ENCODE results near the gene DNM1.

Gene DNM1

DNA sequence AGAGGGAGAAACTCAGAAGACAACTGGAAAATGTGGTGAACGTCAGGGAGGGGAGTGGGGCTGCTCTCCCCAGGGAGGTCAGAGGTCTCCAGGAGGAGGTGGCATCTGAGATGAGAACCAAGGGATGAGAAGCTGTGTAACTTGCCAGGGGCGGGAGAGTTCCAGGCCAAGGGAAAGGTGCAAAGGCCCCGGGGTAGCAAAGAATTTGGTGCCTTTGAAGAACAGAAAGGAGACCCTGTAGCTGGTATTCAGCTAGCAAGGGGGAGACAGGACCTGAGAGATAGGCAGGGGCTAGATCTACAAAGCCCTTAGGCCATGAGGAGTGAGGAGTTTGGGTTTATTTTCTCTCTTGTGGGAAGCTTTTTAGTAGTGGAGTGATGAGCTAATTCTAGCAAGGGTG is 3.3 kb downstream of the DNM1 start:
- DNase-seq = no peak

DNA sequence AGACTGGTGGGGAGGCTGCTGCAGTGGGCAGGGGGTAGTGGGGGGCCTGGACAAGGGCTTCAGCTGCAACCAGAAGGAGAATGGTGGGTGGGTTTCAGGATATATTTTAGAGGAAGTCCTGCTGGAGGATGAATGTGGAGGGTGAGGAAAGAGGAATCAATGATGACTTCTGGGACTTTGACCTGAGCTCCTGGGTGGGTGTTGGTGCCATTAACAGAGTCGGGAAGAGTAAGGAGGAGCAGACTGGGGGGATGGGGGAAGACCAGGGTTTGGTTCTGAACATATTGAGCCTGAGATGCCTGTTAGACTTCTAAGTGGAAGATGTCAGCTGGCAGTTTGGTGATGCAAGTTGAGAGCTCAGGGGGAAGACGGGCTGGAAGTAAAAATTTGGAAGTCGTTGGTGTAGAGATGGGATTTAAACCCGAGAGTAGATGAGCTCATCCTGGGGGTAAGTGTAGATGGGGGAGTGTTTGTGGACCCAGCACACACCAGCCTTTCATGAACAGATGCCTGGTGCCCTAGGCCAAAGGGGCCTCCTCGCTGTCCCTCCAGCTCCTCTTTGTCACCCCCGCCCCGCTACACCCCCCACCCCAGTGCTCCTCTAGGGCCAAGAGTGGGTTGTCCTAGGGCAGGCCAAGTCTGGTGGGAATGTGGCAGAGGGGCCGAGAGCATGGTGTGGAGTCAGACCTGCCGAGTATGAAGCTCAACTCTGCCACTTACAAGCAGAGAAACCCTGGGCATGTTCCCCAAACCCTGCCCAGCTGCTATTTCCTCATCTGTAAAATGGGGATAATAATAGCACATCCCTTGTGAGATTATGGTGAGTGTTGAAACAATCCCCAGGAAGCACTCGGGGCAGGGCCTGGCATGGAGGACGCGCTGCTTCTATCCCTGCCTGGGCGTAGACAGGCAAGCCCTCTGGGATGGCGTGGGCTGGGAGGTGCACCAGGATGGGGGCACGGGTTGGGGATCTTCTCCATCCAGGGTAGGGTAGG is 4.0 kb downstream of the DNM1 start:
- DNase-seq = no peak

DNA sequence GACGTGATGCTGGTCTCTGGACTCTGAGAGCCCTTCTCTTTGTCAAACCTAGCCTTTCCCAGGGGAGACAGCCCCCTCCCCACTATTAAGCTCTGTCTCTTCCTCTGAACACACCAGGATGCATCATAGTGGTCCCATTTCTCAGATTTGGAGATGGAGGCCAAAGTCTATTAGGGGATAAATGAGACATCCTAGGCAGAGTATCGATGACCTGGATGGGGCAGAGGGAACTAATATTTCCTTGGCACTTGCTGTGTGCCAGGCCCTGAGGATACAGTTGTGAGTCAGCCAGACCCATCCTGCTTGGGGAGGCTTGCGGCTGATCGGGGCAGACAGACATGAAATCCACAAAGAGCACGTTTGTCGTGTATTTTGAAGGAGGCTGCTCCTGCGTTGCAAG is 5.2 kb downstream of the DNM1 start:
- no peak for DNase-seq

DNA sequence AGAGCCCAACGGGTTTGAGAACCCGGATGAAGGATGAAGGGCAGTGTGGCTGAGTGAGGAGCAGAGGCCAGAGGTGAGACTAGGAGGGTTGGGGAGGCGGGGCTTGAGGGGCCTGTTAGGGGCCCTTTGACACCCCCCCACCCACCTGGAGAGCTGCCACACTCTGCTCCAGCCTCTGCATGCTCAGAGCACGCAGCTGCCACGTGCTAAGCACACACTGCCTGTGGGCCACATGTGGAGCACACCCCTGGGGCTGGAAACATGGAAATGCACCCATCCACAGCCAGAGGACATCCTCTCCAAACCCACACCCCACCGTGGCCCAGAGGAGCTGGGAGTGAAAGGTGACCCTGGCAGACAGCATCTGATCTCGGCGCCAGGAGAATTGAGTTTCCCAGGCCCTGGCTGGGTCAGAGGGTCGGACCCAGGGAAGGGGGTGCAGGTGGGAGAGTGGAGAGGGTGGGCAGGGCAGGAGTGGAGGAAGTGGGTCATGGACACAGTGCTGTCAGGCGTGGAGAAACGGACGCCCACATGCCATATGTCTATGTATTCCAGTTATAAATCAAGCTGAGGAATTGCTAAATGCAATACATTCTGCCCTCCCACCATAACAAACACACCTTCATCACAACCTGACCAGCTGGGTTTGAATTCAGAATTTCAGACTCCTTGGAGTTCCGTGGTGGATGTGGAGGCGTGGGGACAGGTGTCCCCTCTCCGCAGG is 5.9 kb downstream of the DNM1 start:
- no peak for DNase-seq

DNA sequence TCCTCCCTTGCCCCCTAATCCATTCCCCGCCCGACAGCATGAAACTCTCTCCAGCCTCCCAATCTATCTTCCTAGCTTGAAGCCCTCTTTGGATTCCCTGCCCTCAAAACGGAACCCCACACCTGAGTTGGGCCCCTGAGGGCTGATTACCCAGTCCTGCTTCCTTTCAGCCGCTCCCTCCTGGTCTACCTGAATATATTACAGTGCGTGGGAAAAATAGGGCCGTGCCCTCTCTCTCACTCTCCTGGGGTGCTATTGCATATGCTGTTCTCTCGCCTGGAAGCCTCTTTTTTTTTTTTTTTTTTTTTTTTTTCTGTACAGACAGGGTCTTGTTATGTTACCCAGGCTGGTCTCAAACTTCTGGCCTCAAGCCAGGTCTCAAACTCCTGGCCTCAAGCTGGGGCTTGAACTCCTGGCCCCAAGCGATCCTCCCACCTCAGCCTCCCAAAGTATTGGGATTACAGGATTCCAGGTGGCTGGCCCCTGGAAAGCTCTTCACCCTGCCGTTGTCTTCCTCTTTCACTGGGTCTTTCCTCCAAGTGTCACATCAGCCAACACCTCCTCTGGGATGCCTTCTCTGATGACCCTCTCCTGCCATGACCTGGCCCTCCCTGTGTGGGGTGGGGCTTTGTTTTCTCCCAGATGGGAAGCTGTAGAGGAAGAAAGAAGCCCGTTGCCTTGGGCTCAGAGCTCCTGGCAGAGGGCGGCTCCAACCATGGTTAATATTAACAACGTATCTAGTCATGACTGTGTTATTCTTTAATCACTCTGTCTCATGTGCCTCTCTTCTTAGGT is 8.2 kb downstream of the DNM1 start:
- no peak for DNase-seq

DNA sequence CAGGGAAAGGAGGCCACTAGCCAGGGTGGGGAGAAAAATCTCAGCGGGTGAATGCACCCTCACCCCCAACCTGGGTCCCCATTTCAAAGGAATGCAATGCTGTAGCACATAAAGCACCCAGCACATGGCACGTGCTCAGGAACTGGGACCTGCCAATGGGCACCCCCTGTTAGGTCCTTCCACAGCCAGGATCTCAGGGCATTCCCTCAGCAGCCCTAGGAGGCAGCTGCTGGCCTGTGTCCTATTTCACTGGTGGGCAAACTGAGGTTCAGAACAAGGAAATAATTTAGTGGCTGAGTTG is 8.8 kb downstream of the DNM1 start:
- DNase-seq = no peak

DNA sequence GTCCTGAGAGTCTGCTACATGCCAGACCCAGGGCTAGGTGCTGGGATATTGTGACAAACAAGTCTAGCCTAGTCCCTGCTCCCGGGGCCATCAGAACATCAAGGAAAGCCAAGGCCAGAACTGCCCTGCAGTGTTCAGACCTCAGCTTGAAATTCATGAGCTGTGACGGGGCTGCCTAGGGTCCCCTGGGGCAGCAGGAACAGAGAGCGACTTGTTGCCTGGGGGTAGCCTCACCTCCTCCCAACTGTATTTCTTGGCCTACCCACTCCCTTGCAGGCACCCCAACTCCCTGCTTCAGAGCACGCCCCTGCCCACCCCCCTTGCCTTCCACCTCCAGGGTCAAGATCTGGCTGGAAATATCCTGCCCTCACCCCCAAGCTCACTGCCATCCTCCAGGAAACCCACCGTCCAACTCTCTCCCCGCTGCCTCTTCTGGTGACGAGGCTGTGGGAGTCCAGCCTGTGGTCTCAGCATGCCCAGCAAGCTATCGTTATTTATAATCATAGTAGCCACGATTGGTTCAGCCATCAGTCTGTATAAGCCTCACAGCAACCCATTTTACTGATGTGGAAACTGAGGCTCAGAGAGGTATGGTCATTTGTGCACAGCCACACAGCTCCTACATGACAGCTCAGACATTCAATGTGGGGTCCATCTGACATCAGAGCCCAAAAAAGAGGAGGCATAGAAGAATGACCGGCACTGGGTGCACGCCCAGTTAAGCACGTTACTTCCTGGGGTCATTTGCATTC is 10.7 kb downstream of the DNM1 start:
- DNase-seq = no peak

DNA sequence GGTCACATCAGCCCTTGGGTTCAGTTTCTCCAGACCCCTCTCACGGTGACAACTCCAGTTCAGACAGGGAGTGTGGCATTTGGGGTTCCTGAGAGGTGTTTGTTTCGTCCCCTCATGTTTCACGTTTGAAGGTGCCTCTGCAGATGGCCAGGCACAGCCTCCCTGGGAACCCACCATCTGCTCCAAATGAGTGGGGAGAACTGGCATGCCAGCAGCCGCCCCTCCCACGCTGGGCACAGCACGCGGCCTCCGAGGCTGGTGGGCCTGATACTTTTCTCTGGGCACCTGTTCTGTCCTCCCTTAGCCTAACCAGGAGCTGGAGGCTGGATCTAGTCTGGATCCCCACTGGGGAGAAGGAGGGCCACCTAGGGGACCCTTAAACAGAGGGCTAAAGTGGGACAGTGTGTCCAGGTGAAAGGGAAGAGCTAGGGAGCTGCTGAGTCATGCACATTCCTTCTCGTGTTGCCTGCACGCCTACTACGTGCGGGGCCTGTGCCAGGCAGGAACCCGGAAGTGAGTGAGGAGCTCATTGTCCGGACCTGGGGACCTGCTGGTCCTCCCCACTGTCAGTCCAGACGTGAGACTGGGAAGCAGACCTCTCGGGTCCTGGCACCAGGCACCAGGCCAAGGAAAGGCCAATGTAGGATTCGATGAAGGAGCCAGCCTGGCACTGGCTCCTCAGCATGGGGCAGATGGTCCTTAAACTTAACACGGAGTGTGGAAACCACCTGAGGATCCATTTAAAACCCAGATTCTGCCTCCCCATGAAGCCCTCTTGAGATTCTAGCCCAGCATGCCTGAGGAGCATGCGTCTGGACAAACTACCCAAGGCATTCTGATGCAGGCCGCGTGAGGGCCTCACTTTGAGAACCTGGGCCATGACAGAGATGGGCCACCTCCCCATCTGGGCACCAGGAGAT is 11.7 kb downstream of the DNM1 start:
- no peak for DNase-seq

DNA sequence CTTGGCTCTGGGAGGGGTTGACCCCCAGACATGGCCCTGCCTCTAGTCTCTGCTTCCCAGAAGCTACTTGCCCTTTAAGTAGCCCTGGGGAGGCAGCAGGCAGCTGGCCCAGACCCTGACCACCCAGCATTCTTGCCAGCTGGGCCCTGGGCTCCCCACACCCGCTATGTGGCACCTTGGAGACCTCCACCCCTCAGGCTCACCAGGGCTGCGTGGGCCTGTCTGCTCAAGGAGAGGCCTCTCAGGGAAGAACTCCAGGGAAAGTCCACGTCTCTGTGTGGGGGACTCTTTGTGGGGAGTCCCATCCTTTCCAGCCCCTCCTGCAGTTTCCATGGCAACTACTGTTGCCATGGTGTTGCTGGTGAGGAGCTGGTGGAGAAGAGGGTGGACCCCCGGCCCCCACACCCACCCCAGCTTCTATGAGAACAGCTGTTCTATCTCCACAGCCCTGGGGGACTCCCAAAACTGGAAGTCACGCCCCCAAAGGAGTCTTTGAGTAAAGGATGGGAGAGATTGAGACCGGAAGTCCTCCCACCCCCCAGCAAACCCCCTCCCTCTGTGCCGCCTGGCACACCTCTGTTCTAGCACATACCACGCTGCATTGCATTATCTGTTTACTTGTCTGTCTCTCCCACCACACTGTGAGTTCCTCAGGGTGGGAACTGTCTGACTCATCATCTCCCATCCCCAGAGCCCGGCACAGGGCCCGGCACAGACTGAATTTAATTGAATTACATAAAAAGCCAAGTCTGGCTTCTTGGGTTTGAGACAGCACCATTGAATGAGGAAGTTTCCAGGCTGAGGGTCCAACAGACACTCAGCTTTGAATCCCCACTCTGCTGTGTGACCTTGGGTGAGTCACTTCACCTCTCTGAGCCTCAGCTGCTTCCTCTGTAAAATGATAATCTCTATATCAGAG is 12.6 kb downstream of the DNM1 start:
- DNase-seq = no peak

DNA sequence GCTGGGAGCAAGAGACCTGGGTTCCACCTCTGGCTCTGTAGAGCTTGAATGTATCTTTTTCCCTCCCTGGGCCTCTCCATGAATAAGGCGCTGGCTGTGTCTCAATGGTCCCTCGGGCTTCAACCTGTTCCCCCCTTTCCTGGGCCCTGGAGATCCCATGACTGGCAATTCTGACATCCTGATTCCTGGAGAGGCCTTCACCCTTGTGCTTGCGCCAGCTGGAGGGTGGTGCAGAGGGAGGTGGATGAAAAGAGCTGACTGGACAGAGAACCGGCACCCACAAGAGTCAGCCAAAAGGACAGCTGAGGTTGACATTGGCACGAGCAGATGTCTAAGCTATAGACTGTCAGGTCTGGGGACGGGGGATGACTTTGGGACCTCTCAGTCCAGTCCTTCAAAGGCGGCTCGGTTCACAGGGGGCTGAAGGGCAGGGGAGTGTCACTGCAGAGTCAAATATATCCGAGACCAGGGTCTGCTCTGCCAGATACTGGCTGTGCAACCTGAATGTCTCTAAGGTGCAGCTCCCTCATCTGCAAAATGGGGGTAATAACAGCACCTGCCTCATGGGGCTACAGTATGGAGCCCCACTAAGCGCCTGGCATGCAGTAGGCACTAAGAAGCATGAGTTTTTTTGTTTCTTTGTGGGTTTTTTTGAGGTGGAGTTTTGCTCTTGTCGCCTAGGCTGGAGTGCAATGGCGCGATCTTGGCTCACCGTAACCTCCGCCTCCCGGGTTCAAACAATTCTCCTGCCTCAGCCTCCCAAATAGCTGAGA is 13.8 kb downstream of the DNM1 start:
- DNase-seq = no peak

DNA sequence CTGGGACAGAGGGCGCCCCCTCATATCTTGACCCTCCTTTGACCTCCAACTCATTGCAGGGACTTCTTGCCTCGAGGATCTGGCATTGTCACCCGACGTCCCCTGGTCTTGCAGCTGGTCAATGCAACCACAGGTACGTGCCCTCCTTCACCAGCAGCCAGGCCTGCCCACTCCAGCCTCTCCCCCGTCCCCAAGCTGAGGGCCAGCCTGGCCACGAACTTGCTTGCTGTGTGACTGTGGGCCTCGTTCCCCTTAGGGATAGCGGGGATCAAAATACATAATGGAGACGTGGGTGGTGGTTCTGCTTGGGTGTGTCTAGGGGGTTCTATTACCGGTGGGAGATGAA is 15.0 kb downstream of the DNM1 start:
- DNase-seq = no peak

DNA sequence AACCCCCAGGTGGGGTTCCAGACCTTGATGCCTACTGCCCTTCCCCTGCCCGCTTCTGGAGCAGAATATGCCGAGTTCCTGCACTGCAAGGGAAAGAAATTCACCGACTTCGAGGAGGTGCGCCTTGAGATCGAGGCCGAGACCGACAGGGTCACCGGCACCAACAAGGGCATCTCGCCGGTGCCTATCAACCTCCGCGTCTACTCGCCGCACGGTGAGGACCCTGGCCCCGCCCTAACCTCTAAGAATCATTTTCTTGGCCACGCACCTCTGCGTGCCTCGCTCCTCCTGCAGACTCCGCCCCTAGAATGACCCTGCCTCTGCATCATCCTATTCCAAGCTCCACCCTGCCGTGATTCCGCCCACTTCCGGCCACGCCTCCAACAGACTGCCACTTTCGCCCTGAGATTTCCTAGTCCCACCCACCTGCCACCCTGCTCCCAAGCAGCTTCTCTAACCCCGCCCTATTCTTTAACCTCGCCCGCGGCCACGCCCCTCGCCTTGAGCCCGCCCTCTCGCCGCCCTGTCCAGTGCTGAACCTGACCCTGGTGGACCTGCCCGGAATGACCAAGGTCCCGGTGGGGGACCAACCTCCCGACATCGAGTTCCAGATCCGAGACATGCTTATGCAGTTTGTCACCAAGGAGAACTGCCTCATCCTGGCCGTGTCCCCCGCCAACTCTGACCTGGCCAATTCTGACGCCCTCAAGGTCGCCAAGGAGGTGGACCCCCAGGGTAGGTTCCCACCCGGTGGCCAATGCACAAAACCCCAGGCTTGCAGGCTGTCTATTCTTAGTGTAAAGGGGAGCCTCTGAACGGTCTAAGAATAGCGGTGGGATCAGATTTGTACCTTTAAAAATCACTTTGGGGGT is 15.6 kb downstream of the DNM1 start:
- DNase-seq = no peak

DNA sequence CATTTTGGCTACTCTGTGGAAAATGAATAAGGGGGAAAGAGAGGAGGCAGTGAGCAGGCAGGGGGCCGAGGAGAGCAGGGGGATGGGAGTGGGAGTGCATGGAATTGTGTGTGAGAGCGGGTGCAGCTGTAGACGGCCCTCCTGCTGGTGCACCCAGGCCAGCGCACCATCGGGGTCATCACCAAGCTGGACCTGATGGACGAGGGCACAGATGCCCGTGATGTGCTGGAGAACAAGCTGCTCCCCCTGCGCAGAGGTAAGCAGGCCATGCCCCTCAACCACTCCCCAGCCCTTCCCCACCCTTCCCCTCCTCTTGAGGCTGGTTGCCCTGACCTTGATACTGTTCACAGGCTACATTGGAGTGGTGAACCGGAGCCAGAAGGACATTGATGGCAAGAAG is 16.7 kb downstream of the DNM1 start:
- DNase-seq = no peak

DNA sequence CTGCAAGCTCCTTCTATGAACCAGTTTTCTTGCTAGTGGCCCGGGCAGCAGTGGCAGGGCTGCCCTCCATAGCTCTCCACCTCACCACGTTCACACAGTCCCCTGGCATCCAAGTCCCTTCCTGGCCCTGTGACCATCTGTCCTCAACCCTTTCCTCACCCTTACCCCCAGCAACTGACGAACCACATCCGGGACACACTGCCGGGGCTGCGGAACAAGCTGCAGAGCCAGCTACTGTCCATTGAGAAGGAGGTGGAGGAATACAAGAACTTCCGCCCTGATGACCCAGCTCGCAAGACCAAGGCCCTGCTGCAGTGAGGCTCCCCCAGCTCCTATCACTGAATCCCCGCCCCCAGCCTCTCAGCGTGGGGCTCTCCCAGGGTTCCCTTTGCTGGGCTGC is 18.8 kb downstream of the DNM1 start:
- no peak for DNase-seq

DNA sequence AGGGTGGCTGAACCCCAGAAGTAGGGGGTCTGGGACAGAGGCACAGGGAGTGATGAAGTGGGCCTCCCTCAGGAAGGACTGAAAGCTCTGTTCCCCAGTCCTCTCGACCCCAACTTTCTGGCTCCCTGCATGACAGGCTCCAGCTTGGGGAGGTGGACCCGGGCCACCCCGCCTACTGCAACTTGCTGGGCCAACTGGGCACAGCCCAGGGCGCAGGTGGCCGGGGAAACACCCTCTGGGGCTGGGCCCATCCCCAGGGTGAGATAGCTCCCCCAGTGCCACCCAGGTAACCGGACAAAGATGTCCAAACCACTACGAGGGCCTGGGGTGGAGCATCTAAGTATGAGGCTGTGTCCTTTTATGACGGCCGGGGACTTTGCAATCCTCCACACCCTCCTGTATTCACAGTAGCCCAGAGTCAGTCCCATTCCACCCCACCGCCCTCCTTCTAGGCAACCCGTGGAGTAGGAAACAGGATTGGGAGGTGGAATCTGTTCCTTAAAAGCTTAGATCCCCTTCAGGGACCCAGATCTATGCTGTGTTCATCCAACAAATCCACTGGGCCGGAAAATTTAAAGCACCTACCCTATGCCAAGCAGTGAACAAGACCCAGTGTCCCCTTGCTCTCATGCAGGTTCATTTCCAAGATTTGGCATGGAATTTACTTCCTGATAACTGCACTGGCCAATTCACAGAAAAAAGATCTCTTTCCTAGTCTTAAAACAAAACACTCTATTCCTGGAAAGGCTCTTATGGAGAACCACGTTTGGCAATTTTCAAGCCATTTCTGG is 19.9 kb downstream of the DNM1 start:
- no peak for DNase-seq

DNA sequence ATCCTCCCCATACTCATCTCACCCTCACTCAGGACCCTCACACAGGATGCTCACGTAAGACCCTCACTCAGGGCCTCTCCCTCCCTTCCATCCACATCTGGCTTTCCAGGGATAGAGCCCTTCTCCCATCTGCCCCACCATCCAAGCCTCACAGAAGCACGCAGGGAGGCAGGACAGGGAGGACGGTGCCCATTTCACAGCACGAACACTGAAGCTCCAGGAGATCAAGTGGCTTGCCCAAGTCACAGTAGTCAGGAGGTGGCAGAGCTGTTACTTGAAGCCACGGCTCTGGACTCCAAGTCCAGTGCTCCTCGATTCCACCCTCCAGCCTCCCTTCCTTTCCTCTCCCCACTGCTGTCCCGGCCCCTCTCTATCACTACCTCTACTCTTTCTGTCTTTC is 21.7 kb downstream of the DNM1 start:
- no peak for DNase-seq

DNA sequence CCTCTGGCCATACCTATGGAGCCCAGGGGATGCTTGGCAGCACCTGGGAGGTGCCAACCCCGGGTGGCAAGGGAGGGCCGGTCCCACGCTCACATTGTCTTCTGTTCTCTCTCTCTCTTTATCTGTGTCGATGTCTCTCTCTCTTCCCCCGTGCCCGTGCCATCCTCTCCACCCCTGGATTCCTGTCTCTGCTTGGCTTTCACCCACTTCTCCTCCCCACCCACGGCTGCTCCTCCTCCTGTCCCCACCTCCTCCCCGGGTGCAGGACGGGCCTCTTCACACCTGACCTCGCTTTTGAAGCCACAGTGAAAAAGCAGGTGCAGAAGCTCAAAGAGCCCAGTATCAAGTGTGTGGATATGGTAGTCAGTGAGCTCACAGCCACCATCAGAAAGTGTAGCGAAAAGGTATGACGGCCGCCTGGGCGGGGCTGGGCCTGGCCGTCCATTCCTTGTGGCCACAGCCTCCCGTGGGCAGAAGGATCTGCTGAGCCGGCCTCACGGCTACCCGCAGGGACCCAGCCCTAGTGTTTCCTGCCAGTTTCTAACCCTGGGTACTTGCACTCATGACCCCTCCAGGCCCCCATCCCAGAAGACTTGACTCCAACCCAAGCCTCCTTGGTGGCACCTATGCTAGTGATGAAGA is 22.7 kb downstream of the DNM1 start:
- DNase-seq = no peak

DNA sequence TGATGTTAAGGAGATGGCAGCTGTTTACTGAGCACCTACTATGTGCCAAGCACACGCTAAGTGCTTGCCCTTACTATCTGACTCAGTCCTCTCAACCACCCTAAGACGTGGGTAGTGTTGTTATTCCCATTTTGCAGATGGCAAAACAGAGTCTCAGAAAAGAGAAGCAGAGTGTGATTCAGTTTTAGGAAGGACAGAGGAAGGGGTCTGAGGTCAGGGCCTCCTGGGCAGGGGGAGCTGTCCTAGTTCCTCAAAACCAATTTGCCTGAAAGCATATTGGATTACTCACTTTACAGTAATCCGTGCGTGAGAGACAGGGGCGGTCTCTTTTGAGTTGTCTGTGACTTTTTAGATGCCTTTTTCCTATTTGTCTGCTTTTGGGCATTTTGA is 23.2 kb downstream of the DNM1 start:
- DNase-seq = no peak
